ENCODE results near the gene CDK13.

The CDK13 gene

DNA sequence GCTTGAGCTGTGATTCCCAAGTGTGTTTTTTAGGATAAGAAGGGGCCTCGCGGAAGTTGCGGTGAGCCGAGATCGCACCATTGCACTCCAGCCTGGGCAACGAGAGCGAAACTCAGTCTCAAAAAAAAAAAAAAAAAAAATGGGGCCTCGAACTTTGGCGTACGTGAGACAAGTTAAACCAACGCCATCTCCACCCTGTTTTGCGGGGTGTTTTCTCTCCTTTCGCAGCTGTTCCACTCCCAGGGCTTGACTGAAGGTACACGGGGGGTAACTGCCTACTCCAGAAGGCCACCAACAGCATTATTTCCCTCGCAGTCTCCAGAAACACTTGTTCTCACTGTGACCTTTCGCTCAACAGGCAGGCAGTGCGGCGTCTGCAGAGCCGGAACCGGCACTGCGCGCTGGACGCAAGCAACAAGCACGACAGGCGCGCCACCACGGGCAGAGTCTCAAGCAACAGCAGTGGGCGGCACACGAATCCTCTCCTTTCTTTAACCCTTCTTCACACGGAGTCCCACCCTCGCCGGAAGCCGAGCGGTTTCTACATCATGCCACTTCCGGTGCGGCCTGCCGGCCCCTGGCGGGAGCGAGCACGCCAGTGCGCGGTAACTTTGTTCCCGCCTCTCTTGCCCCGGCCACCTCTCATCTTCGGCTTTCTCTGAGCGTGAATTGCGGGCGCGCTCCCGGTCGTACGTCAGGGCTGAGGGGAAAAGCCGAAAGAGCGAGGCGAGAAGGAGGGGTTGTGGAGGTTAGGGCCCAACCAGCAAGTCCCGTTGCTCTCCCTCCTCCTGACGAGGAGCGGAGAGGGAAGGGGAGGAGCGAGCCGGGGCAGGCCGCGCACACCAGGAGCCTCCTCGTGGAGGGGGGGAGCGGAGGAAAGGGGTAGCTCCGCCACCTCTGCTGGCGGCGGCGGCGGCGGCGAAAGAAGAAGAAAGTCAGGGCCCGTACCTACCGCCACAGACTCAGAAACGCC, 814 bp upstream of the CDK13 start:
- DNase-seq (ENCODE audit: low read depth in 2 of 3, low spot score in 1 of 3): peak; percentile 93 to 97 (median 96)

DNA sequence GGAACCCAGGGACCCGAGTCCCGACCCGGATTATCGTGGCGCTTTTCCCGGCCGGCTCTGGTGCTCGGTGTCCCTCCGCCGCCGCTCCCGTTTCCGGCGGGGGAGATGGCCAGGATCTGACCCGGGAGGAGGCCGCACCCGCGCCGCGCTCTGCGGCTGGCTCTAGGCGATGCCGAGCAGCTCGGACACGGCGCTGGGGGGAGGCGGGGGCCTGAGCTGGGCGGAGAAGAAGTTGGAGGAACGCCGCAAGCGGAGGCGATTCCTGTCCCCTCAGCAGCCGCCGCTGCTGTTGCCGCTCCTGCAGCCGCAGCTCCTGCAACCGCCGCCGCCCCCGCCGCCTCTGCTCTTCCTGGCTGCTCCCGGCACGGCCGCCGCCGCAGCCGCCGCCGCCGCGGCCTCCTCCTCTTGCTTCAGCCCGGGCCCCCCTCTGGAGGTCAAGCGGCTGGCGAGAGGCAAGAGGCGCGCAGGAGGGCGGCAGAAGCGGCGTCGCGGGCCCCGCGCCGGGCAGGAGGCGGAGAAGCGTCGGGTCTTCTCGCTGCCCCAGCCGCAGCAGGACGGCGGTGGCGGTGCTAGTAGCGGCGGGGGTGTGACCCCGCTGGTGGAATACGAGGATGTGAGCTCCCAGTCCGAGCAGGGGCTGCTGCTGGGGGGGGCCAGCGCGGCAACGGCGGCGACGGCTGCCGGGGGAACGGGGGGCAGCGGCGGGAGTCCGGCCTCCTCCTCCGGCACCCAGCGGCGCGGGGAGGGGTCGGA, 593 bp downstream of the CDK13 start:
- DNase-seq (ENCODE audit: low read depth in 2 of 3, low spot score in 1 of 3): peak in 2 of 3 donors; percentile 8 to 47

DNA sequence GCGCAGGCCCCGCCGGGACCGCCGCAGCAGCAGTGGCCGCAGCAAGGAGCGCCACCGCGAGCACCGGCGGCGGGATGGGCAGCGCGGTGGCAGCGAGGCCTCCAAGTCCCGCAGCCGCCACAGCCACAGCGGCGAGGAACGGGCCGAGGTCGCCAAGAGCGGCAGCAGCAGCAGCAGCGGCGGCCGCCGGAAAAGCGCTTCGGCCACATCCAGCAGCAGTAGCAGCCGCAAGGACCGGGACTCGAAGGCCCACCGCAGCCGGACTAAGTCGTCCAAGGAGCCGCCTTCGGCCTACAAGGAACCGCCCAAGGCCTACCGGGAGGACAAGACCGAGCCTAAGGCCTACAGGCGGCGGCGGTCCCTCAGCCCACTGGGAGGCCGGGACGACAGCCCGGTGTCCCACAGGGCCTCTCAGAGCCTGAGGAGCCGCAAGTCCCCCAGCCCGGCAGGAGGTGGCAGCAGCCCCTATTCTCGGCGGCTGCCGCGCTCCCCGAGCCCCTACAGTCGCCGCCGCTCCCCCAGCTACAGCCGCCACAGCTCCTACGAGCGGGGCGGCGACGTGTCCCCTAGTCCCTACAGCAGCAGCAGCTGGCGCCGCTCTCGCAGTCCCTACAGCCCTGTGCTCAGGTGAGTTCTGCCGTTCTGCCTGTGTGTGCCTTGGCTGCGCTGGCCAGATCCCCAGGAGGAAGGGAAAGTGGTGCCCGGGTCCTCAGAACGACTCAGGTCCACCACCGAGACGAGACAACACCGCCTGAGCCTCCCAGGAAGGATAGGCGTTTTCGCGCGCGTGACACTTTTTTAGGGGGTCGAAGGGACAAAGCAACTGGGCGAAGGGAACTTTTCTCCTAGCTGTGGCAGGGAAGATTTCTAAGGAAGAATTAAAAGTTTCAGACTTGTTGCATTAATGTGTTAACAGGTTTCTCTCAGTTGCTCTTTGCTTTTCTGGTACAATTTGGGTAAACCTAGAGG, 1.5 kb downstream of the CDK13 start:
- peak; percentile 32 to 61 (median 50) for DNase-seq (ENCODE audit: low read depth in 2 of 3, low spot score in 1 of 3)

DNA sequence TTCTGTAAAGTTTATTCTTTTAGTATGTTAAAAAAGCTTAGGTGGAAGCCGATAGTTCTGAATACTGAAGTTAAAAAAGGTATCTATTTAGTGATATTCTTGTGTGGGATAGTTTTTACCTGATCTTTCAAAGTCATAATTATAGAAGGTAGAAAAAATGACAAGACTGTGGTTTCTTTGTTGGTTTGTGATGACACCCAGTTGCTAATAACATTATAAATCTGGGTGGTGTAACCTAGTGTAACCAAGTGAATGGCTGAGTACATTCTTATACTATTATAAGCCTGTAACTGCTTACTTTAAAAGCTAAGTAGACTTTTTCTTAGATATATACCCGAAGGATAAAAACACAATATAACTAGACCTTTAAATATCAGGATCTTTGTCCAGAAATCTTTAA, 2.3 kb downstream of the CDK13 start:
- no peak for DNase-seq (ENCODE audit: low read depth in 2 of 3, low spot score in 1 of 3)

DNA sequence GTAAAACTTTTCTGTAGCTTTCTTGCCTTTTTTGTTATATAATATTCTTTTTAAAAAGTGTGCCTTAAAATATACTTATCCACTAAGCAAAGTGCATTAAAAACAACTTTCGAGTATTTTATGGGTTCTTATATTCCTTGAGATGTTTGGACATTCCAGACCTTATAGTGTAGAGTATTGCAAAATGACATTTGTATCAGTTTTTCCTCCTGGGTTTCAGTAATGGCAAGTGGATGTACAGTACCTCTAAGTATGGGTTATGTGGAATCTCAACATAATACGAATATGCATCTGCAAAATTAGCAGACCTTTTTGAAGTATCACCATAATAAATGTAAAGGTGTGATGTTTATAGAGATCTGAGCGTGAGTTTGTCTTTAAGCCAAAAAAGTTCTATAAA, 2.7 kb downstream of the CDK13 start:
- no peak for DNase-seq (ENCODE audit: low read depth in 2 of 3, low spot score in 1 of 3)

DNA sequence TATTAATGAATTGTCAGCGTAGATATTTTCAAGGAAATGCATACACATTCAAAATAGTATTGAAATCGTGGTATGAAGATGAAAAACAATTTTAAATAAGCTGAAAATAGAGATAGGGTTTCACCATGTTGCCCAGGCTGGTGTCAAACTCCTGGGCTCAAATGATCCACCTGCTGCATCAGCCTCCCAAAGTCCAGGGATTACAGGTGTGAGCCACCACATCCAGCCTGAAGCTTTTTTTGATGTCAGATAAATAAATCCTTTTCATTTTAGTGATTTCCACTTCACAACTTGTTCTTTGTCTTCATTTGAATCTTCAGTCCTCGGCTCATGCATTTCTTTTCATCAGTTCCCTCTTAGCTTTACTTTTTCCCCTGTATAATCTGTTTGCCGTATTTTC, 4.6 kb downstream of the CDK13 start:
- no peak for DNase-seq (ENCODE audit: low read depth in 2 of 3, low spot score in 1 of 3)

DNA sequence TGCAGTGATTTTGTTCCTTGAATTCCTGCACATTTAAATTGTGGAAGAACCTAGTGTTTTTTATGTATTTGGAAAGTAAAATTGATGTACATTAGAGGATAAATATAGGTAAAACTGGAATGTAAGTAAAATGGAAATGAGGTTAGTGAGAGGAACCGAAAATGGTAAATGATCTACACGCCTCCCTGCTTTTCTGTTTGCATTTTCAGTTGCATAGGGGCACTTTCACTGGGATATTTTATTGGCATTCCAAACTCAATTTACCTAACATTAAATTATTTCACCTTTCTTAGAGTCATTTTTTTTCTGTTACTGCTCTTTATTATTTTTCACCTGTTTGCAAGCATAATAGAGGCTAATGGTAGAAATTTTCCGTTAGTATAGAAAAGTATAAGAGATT, 8.0 kb downstream of the CDK13 start:
- no peak for DNase-seq (ENCODE audit: low read depth in 2 of 3, low spot score in 1 of 3)

DNA sequence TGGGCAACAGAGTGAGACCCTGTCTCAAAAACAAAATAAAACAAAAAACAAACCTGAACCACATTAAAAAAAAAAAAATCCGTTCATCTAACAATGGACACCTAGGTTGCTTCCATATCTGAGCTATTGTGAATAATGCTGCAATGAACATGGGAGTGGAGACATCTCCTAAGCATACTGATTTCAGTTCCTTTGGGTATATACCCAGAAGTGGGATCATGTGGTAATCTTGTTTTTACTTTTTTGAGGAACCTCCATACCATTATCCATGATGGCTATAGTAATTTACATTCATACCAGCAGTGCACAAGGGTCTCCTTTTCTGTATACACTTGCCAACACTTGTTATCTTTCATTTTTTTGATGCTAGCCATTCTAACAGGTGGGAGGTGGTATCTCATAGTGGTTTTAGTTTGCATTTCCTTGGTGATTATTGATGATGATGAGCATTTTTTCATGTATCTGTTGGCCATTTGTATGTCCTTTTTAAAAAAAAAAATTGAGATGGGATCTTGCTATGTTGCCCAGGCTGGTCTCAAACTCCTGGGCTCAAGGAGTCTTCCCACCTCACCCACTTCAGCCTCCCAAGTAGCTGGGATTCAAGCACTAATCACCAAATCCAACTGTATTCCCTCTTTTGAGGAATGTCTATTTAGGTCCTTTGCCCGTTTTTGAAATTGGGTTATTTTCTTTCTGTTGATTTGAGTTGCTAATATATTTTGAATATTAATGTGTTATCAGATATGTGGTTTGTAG, 17.5 kb downstream of the CDK13 start:
- DNase-seq (ENCODE audit: low read depth in 2 of 3, low spot score in 1 of 3): no peak

DNA sequence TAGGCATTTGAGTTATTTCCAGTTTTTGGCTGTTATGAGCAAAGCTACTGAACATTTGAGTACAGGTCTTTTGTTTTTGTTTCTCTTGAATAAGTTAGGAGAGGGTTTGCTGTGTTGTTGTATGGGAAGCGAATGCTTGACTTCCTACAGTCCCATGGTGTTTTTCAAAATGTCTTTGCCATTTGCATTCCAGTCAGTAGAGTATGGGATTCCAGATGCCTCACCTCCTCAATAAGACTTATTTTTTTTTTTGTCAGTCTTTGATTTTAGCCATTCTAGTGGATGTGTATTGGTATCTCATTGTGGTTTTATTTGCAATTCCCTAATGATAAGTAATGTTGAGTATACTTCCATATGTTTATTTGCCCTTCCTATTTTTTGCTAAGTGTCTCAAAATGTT, 19.4 kb downstream of the CDK13 start:
- no peak for DNase-seq (ENCODE audit: low read depth in 2 of 3, low spot score in 1 of 3)

DNA sequence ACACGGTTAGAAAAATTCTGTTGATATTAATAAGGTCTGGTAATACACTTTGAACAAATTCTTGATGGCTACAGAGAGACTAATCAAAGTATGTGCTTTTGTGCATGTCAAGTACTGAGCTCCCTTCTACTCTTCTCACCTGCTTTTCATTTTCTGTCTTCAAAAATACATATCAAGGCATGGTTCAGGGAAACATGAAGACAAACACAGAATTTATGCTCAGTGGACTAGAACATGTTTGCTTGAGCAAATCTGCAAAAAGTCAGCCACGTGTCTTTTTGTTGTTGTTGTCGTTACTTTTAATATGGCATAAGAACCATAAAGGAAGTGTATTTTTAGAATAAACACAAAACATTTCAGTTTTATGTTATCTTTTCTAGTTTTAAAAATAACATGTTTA, 21.9 kb downstream of the CDK13 start:
- no peak for DNase-seq (ENCODE audit: low read depth in 2 of 3, low spot score in 1 of 3)

DNA sequence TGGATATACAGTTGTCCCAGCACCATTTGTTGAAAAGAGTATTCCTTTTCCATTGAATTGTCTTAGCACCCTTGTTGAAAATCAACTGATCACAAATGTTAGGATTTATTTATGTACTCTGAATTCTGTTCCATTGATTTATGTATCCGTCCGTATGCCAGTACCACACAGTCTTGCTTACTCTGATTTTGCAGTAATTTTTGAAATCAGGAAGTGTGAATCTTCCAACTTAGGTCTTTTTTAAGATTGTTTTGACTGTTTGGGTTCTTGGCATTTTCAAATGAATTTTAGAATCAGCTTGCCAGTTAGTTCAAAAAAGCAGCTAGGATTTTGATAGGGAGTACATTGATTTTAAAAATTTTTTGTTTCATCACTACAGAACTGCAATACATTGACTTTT, 23.7 kb downstream of the CDK13 start:
- no peak for DNase-seq (ENCODE audit: low read depth in 2 of 3, low spot score in 1 of 3)

DNA sequence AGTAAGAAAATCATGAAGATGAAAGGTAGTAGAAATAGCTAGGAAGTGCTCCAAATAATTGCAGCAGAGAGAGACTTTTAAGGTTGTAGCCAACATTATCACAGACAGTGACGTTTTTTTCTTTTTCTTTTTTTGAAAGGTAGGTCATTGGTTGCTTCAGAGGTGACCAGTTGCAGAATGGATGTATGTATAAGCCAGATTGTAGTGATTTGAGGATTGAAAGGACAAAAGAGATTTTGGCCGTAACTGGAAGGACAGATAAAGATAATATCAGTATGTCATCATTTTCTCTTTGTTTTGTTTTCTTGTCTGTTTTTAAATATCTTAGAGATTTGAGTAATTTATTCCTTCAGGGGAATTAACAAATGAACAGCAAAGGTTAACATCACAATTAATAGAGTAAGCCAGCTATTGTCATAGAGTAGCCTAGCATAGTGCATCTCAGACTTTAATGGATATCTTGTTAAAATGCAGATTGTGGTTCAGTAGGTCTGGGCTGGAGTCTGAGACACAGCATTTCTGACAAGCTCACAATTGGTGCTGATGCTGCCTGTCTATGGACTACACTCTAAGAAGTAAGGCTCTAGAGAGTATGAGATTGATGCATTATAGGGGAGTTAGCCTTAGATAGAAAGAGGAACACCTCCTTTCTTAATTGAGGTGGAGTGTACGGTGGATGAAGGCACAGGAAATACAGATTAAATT, 28.3 kb downstream of the CDK13 start:
- no peak for DNase-seq (ENCODE audit: low read depth in 2 of 3, low spot score in 1 of 3)

DNA sequence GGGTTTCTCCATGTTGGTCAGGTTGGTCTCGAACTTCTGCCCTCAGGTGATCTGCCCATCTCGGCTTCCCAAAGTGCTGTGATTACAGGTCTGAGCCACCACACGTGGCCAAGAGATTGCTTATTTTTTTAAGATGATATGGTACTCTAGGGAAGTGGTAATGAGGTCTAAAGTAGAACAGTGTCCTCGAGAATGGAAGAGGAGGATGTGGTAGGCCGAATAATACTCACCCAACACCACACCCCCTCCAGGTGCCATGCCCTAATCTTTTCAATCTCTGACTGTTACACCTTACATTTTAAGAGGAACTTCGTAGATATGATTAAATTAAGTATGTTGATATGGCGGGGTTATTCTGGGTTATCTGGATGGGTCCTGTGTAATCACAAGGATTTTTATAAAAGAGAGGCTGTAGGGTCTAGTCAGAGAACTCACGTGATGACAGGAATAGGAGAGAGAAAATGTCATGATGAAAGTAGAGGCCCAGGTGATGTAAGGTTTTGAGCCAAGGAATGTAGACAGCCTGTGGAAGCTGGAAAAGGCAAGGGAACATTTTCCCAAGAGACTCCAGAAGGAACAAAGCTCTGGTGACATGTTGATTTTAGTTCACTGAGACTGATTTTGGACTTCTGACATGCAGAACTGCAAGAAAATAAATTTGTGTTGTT, 29.5 kb downstream of the CDK13 start:
- no peak for DNase-seq (ENCODE audit: low read depth in 2 of 3, low spot score in 1 of 3)

DNA sequence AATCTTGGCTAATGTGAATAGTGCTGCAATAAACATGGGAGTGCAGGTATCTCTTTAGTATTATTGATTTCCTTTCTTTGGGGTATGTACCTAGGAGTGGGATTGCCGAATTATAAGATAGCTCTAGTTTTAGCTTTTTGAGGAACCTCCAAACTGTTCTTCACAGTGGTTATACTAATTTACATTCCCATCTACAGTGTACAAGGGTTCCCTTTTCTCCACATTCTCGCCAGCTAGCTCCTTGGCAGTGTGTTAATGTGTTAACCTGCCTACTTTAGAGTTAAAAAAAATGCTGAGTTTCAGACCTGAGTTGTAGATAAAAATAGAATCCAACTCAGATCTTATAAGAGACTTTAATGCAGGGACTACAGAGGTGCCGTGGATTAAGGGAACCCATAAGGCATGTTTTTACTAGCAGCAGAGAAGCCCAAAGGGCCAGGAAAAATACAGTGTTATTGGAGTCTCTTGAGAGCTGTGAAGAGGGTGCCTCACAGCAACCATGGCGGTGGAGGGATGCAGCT, 35.4 kb downstream of the CDK13 start:
- DNase-seq (ENCODE audit: low read depth in 2 of 3, low spot score in 1 of 3): no peak

DNA sequence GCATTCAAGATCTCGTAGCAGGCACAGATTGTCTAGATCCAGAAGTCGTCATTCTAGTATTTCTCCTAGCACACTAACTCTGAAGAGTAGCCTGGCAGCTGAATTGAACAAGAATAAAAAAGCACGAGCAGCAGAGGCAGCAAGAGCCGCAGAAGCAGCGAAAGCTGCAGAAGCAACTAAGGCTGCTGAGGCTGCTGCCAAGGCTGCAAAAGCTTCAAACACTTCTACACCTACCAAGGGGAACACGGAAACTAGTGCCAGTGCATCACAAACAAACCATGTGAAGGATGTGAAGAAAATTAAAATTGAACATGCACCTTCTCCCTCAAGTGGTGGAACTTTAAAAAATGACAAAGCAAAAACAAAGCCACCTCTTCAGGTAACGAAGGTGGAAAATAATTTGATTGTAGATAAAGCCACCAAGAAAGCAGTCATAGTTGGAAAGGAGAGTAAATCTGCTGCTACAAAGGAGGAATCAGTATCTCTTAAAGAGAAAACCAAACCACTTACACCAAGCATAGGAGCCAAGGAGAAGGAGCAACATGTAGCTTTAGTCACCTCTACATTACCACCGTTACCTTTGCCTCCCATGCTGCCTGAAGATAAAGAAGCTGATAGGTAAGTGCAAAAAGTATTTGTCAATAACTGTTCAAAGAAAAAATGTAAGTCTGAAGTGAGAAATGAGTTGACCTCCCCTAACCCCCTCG, 37.7 kb downstream of the CDK13 start:
- no peak for DNase-seq (ENCODE audit: low read depth in 2 of 3, low spot score in 1 of 3)

DNA sequence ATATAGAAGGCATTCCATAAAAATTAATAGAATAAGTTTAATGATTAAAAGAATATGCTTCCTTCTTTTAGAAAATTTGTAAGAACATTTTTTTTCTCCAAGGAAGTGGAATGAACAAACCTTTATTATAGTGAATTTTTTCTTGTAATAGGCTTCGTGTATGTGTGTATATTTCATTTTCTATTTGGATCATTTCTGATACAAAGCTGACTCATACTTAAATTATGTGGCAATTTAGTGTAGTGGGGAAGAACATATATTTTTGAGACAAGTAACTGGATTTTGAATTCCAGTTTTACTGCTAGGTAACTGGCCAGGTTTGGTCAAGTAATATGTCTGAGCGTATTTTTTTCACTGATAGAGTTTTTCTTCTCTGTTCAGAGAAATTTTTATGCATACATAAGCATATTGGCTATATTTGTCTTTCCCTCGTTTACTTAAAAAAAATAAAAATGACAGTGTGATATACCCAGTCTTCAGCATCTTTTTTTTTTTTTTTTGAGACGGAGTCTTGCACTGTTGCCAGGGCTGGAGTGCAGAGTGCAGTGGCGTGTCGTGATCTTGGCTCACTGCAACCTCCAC, 50.8 kb downstream of the CDK13 start:
- no peak for DNase-seq (ENCODE audit: low read depth in 2 of 3, low spot score in 1 of 3)

DNA sequence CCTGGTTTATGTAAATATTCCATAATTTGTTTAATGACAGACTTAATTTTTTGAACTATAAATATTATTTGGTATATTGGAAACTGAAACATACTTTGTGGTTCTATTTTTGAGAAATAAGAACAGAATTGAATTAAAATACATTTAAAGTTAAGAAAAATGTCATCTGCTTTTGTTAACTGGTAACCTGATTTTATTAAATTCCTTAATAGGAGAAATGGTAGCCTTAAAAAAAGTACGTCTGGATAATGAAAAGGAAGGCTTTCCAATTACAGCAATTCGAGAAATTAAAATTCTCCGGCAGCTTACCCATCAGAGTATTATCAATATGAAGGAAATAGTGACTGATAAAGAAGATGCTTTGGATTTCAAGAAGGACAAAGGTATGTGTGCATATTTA, 51.6 kb downstream of the CDK13 start:
- DNase-seq (ENCODE audit: low read depth in 2 of 3, low spot score in 1 of 3): no peak

DNA sequence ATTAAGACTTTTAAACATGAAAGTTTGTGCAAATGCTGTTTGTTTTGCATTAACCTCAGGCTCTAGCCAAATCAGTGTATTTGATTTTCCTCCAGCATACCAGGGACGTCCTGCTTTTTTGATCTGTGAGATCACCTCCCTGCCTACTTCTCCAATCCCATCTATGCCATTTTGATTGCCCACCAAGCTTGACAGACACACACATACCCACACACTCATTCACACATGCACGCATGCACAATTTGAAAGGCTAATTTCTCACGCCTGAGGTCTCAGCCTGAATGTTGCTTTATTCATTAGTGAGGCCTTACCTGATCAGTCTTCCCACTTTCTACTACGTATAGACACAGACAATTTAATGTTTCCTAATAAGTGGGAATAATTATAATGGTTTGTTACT, 53.5 kb downstream of the CDK13 start:
- DNase-seq (ENCODE audit: low read depth in 2 of 3, low spot score in 1 of 3): no peak

Data from stimulated activated CD4-positive, alpha-beta T cell treated with anti-CD3 and anti-CD28 coated beads, Interleukin-12 subunit alpha, Interleukin-12 subunit beta, amount 100 ng/mL, for 48 hours (primary cell).